HCT116 (cell line): ENCODE data around the gene PLAU. TPM values are rescaled to one million over a fixed set of nuclear protein-coding genes. Genes with fewer than 3 reads are reported as not detected.

Source experiments
- ATAC-seq: fragments of 200-7000 bp; cut with Tn5 transposase; 2 replicates; pipeline ENCODE4 v1.9.1; 2020; ENCODE audit warnings: mild to moderate bottlenecking, moderate library complexity
- BruUV-seq: library from RNA; stranded (reverse); fragments of 400-500 nt; replicated peaks from 2 replicates; lab custom pipeline; 2021; lab: Mats Ljungman, UMichigan
- CTCF ChIA-PET: fragments of 300-600 bp; sonication (Branson Sonifier 250); formaldehyde crosslinking; loops from one replicate; lab custom pipeline; 2021; ENCODE audit warnings: antibody characterized with exemption; lab: Charles Lee
- POLR2A ChIA-PET: fragments of 300-600, 350-600 bp; sonication (Branson Sonifier 250); formaldehyde crosslinking; loops from one replicate; lab custom pipeline; 2021; ENCODE audit warnings: antibody characterized with exemption; lab: Charles Lee
- RAD21 ChIA-PET, 2 experiments: fragments of 300-600 bp; sonication (Branson Sonifier 250); formaldehyde crosslinking; loops; one replicate each; lab custom pipeline; 2023; ENCODE audit warnings: low total read pairs in 2 of 2; ENCODE audit not compliant: uncharacterized antibody in 2 of 2, unreplicated experiment in 2 of 2, low non-redundant PET in 1 of 2; lab: Charles Lee
- DNase-seq: peaks from one replicate; pipeline ENCODE4 v3.0.0-alpha.2; 2010; ENCODE audit warnings: low read depth, low spot score
- H2AFZ ChIP-seq: fragments of 200-600 bp; shearing (Covaris generic), sonication (generic); 2 replicates; pipeline ENCODE4 v1.6.1; 2017; ENCODE audit warnings: low read depth, mixed run types, mixed read lengths, antibody characterized with exemption, low read length; ENCODE audit not compliant: poor library complexity, severe bottlenecking
- H3K27ac ChIP-seq: 2 replicates; pipeline ENCODE4 v1.5.1; 2012; ENCODE audit warnings: low read depth, low read length
- H3K27me3 ChIP-seq: fragments of 200-600 bp; sonication (generic); 2 replicates; pipeline ENCODE4 v1.6.1; 2016; ENCODE audit warnings: mixed run types, low read length, mixed read lengths; ENCODE audit not compliant: insufficient read depth
- H3K36me3 ChIP-seq, 2 experiments: fragments of 200-500 bp in 1 of 2; fragments of 200-600 bp in 1 of 2; sonication (Bioruptor generic) in 1 of 2; sonication (generic) in 1 of 2; 2 replicates each; pipeline versions ENCODE4 v1.5.1 to v1.6.1; 2014 to 2016; ENCODE audit warnings: low read length in 2 of 2, inconsistent platforms in 1 of 2, mixed read lengths in 1 of 2, mixed run types in 1 of 2; ENCODE audit not compliant: insufficient read depth in 2 of 2, control insufficient read depth in 1 of 2
- H3K4me1 ChIP-seq, 2 experiments: fragments of 200-600 bp in 1 of 2; sonication (generic) in 1 of 2; 2 replicates each; pipeline versions ENCODE4 v1.5.1 to v1.6.1; 2012 to 2017; ENCODE audit warnings: low read length in 2 of 2, inconsistent platforms in 1 of 2, mild to moderate bottlenecking in 1 of 2, mixed read lengths in 1 of 2, mixed run types in 1 of 2, moderate library complexity in 1 of 2; ENCODE audit not compliant: insufficient read depth in 2 of 2, control insufficient read depth in 1 of 2
- H3K4me2 ChIP-seq: fragments of 200-600 bp; sonication (generic); 2 replicates; pipeline ENCODE4 v1.6.1; 2017; ENCODE audit warnings: mixed run types, low read length, mixed read lengths
- H3K4me3 ChIP-seq, 2 experiments: fragments of 200-600 bp in 1 of 2; sonication (generic) in 1 of 2; replicated peaks in 1 of 2; 2 replicates each; pipeline ENCODE4 v1.5.1; 2011 to 2016; ENCODE audit warnings: low read length in 2 of 2, control low read depth in 1 of 2, low read depth in 1 of 2, mild to moderate bottlenecking in 1 of 2, mixed read lengths in 1 of 2, mixed run types in 1 of 2
- H3K79me2 ChIP-seq: fragments of 200-600 bp; sonication (generic); 2 replicates; pipeline ENCODE4 v1.6.1; 2017; ENCODE audit warnings: mild to moderate bottlenecking, mixed run types, low read length, moderate library complexity, mixed read lengths; ENCODE audit not compliant: insufficient read depth
- H3K9ac ChIP-seq: fragments of 200-600 bp; sonication (generic); 2 replicates; pipeline ENCODE4 v1.6.1; 2016; ENCODE audit warnings: low read length, mixed read lengths
- H3K9me2 ChIP-seq: fragments of 200-600 bp; sonication (generic), shearing (Covaris generic); 2 replicates; pipeline ENCODE4 v1.6.1; 2017; ENCODE audit warnings: mixed run types, mild to moderate bottlenecking, moderate library complexity; ENCODE audit not compliant: insufficient read depth
- H3K9me3 ChIP-seq, 2 experiments: fragments of 200-500 bp in 1 of 2; fragments of 200-600 bp in 1 of 2; sonication (Bioruptor generic) in 1 of 2; sonication (generic) in 1 of 2; 2 replicates each; pipeline ENCODE4 v1.6.1; 2014 to 2017; ENCODE audit warnings: low read length in 2 of 2, mixed read lengths in 2 of 2, inconsistent platforms in 1 of 2, low read depth in 1 of 2, mild to moderate bottlenecking in 1 of 2, mixed run types in 1 of 2, moderate library complexity in 1 of 2; ENCODE audit not compliant: control insufficient read depth in 1 of 2, insufficient read depth in 1 of 2
- H4K20me1 ChIP-seq: fragments of 200-600 bp; sonication (generic), shearing (Covaris generic); 2 replicates; pipeline ENCODE4 v1.6.1; 2017; ENCODE audit warnings: mixed run types, mild to moderate bottlenecking, moderate library complexity; ENCODE audit not compliant: insufficient read depth
- CEBPB ChIP-seq: IDR thresholded peaks from 2 replicates; pipeline ENCODE4 v1.6.1; 2012; ENCODE audit warnings: low read depth
- CTCF ChIP-seq, 3 experiments: fragments of 200-600 bp in 1 of 3; sonication (generic) in 1 of 3; IDR thresholded peaks in 2 of 3; conservative IDR thresholded peaks in 1 of 3; 2 replicates each; pipeline ENCODE4 v1.5.1; 2012 to 2017; ENCODE audit warnings: low read depth in 2 of 3, low read length in 2 of 3, antibody characterized with exemption in 1 of 3, borderline replicate concordance in 1 of 3, control low read depth in 1 of 3, mild to moderate bottlenecking in 1 of 3, mixed read lengths in 1 of 3, mixed run types in 1 of 3, moderate library complexity in 1 of 3; ENCODE audit not compliant: insufficient read depth in 1 of 3
- POLR2AphosphoS5 ChIP-seq: IDR thresholded peaks from 2 replicates; pipeline ENCODE4 v1.6.1; 2011; ENCODE audit warnings: mild to moderate bottlenecking, low read depth, low read length, moderate library complexity
- RAD21 ChIP-seq: IDR thresholded peaks from 2 replicates; pipeline ENCODE4 v1.6.1; 2012; ENCODE audit warnings: low read depth, mild to moderate bottlenecking
- SIN3A ChIP-seq: IDR thresholded peaks from 2 replicates; pipeline ENCODE4 v1.6.1; 2012; ENCODE audit warnings: low read depth
- SP1 ChIP-seq: IDR thresholded peaks from 2 replicates; pipeline ENCODE4 v1.6.1; 2012; ENCODE audit warnings: low read depth
- SRF ChIP-seq: IDR thresholded peaks from 2 replicates; pipeline ENCODE4 v1.6.1; 2012; ENCODE audit warnings: low read depth
- TCF7L2 ChIP-seq: IDR thresholded peaks from 2 replicates; pipeline ENCODE4 v1.7.0; 2011; ENCODE audit warnings: borderline replicate concordance, inconsistent platforms; ENCODE audit not compliant: insufficient read depth, insufficient read length; ENCODE audit errors: extremely low read depth
- intact Hi-C: fragments of 100-400 bp; cut with micrococcal nuclease; formaldehyde crosslinking; loops from 2 replicates; pipeline ENCODE4 v1.10.0; 2022
- total RNA-seq: library from RNA; stranded (reverse); gene quantifications from one replicate; pipeline ENCODE4 v1.2.1, GENCODE V29; 2021; ENCODE audit not compliant: unreplicated experiment

PLAU gene
- total RNA-seq, 1 experiment from 2014 or later: 60.3 TPM

DNA sequence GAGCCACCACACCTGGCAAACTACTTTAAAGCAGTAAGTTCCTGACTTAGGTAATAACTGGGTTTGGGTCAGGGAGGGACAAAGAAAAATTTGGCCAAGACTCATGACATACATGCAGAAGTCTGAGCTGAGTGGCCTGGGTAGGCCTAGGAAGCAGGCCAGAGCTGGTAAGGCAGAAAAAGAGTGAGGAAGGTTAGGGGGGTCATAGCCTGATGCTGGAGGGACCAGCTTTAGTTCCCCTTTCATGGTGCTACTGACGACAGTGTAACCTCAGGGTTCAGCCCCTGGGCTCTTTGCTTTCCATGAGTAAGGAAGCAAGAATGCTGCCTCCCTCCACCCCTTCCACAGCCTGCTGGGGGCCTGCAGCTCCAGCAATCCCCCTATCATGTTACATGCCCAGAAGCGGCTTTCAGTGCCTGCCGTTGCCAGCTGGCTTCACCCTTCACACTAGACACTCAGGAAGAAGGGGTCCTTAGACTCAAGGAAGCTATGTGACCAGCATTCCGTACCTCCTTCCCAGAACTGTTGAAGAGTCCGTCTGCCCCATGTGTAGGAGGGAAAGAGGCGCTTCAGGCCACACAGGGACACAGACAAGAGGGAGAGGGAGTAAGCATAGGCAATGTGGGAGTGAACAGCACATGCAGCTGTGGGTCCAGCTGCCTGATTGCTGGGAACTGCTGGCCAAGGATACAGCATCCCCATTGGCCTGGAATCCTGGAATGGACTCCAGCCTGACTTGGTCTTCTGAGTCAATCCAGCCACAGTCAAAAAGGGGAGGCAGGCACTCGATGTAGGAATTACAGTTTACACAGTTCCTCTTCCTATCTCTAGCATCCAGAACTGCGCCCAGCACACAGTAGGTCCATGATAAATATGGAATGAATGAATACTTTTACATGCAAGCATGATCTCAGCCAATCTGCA, 4.1 kb upstream of the PLAU start:
- H3K79me2 ChIP-seq: peaks cover 6% of the 10 kb centered on the region; the same call in 1 of the 2 replicates
- H2AFZ ChIP-seq: no peak overlapping the region
- no peak for TF ChIP-seq SRF
- no peak for TF ChIP-seq CEBPB
- no peak for TF ChIP-seq RAD21
- peak; percentile 64 for TF ChIP-seq POLR2AphosphoS5
- no peak for TF ChIP-seq SIN3A
- no peak for TF ChIP-seq SP1
- TF ChIP-seq CTCF (IDR thresholded peaks at IDR 0.05 in 2 of 3, conservative IDR thresholded peaks at IDR 0.05 in 1 of 3; ENCODE audit: borderline replicate concordance in 1 of 3, insufficient read depth in 1 of 3, low read depth in 2 of 3, low read length in 2 of 3): no peak
- peak; percentile 40 for TF ChIP-seq TCF7L2
- TF ChIP-seq, all 23 proteins: peak for 2
- ATAC-seq (peak; percentile 75), DNase-seq (peak; percentile 91)
- ChIA-PET POLR2A (interaction anchor here (0.7 to 5.7 kb wide), 14 partner anchors 9 to 270 kb away, joined by 3 to 98 read pairs (median 4); no protein-coding TSS in a partner anchor), CTCF (interaction anchor here (0.8 to 1.5 kb wide), 2 partner anchors 19 to 34 kb away, joined by 4 to 21 read pairs; no protein-coding TSS in a partner anchor), RAD21 (interaction anchor here (1.0 to 1.2 kb wide), 5 partner anchors 16 to 26 kb away, joined by 3 to 9 read pairs (median 5); no protein-coding TSS in a partner anchor)
- Histone ChIP-seq H3K27me3 (no peaks in the 10 kb centered on the region), H4K20me1 (no peaks in the 10 kb centered on the region), H3K27ac (peak overlapping the region; percentile 92), H3K4me3 (peak overlapping the region; percentile 21 to 35), H3K4me1 (peaks cover 53 to 80% of the 10 kb centered on the region in 2 experiments), H3K4me2 (peak overlapping the region; percentile 97), H3K9ac (peak overlapping the region; percentile 67), H3K9me3 (no peaks in the 10 kb centered on the region), H3K9me2 (no peaks in the 10 kb centered on the region), H3K36me3 (no peaks in the 10 kb centered on the region)
- intact Hi-C loops: no loop called here
- BruUV-seq: no TSS peak
